NCI-H2107 (cell line): ENCODE measurements around the gene ORAI2.
"Not testable (repeated sequence)": the region's sequence is repeated elsewhere in the genome, so short reads cannot be mapped to it uniquely, and the experiment has no call there.

Source experiments
- DNase-seq: peaks from one replicate; lab custom pipeline; 2025; lab: John Stamatoyannopoulos, UW

ORAI2 gene

GRCh38 chr7:102503141-102503540, 69.8 kb downstream of the ORAI2 start:
- DNase-seq, result not testable (repeated sequence)

- DNase-seq, result not testable (repeated sequence)
These were observed 72.2 kb downstream of the ORAI2 start for GRCh38 chr7:102505298-102506185.
